ENCODE data around the gene C16orf92.
"Not testable (repeated sequence)": the region's sequence is repeated elsewhere in the genome, so short reads cannot be mapped to it uniquely, and the experiment has no call there.

The C16orf92 gene

DNA sequence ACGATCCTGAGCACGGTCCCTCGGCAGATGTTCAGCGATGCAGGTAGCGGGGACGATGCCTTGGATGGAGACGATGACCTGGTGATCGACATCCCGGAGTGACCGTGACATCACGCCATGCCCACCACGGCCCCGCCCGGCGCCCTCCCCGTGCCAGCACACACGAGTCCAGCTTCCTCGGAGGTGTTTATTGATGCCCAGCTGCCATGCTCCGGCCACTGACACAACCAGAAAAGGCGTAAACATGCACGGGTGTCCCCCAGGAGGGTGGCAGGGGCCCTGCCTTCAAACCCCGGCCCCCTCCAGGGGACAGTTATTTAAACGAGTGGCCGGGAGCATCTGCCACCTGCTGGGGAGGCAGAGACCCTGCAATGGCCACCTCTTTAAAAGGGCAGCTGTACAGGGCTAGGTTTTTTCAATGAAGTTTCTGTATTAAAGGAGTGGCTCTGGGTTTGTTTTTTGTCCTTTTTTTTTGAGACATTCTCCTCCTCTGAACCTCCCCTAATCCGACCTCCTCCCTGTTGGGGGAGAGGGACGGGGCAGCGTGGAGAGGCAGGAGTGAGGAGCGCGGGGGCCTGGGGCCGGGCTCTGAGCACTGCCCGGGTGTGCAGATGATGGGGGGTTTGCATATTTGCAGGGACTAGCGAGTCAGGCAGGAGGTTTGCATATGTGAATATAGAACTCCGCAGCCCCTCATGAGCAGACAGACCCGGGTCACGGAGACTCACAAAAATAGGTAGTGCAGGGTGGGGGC lies 17.5 kb upstream of the C16orf92 start:
- DNase-seq (ENCODE audit: low spot score) = peak; percentile 35

DNA sequence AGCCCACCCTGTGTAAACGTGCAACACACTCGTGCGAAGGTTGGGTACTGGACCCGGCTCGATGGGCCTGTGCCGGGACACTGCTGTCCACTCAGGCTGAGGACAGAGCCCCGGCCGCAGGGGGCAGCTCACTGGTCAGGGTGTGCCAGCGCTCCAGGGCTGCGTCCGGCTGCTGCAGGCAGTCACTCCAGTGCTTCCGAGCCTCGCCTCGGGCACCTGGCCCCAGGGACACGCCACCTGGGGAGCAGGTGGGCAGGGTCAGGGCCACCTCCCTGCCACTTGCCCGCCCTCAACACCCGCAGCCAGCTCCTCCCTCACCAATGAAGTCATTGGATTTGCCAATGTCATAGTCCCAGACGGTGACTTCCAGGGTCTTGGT lies 16.9 kb upstream of the C16orf92 start:
- DNase-seq (ENCODE audit: low spot score) = no peak

DNA sequence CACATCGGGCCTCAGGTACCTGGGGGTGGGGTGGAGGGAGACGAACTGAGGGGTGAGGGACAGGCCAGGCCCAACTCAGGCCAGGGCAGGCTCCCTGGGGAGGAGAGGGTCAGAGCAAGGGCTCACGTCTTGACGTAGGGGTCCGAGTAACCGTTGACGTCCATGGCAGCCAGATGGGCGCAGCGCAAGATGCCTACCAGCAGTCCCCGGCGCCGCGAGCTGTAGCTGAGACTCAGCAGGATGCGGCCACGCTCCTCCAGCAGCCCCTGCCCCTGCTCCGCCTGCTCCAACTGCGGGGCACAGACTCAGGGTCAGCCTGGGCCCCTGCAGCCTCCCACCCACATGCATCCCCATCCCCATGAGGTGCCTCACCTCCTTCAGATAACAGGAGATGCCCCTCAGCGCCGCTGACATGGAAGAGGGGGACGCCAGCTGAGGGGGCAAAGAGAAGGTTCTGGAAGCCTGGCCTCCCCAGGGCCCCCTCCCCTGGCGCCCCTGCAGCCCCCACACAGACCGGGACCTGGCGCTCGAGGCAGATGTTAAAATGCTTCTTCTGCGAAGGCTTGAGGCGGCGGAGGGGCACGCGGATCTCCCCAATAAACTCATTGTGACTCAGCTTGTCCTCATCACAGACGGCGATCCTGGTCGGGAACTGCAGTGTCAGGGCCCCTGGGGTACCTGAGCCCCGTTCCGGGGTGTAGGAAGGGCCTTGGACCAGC lies 16.2 kb upstream of the C16orf92 start:
- DNase-seq (ENCODE audit: low spot score) = no peak

DNA sequence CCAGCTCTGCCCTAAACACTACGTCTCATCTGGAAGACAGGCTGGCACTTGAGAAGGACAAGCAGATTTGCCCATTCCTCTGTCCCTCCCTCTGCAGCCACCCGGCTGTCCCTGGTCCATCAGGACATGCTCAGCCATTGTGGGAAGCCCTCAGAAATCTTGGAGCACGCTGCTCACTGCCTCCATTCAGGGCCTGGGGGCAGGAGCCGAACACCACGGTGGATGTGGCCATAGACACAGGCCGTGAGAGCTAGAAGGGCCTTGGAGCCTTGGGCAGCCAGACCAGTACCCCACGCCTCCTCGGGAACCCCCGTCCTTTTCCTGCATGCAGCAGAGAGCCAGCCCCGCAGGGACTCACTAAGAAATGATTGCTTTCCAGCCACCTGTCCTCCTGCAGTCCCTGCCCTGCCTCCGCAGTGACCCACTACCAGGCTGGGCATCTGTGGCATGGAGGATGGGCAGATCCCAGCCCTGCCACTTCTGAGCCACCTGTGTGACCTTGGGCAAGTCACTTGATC lies 15.6 kb upstream of the C16orf92 start:
- DNase-seq (ENCODE audit: low spot score) = no peak

DNA sequence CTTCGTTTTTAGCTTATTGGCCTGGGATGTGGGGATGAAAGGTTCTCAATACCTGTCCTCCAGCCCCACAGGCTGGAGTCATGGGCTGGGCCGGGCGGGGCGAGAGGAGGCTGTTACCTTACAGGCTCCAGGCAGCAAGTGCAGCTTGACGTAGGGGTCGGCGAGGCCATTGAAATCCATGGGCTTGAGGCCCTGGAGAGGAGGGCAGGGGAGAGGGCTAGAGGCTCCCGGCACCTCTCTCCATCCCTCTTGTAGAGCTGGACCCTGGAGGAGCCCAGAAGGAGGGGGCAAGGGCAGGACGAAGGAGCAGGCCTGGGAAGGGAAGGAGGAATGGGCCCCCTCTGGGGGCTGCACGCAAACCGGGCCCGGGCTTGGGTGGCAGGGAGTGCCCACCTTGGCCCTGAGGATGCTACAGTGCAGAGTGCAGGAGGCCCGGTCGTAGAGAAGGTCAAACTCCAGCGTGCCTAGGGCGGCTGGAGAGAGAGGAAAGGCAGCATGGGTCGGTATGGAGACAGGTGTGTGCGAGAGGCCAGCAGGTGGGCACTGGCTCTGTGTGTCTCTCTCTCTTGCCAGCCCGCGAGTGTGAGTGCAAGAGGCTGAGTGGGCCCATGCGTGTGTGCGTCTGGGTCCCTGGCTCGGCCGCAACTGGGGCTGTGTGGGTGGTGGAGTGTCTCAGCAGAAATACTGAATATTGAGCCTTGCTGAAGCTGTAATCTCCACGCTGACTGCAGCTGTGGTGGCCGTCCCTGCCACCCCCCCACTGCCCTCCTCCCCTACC lies 13.7 kb upstream of the C16orf92 start:
- DNase-seq (ENCODE audit: low spot score) = no peak

DNA sequence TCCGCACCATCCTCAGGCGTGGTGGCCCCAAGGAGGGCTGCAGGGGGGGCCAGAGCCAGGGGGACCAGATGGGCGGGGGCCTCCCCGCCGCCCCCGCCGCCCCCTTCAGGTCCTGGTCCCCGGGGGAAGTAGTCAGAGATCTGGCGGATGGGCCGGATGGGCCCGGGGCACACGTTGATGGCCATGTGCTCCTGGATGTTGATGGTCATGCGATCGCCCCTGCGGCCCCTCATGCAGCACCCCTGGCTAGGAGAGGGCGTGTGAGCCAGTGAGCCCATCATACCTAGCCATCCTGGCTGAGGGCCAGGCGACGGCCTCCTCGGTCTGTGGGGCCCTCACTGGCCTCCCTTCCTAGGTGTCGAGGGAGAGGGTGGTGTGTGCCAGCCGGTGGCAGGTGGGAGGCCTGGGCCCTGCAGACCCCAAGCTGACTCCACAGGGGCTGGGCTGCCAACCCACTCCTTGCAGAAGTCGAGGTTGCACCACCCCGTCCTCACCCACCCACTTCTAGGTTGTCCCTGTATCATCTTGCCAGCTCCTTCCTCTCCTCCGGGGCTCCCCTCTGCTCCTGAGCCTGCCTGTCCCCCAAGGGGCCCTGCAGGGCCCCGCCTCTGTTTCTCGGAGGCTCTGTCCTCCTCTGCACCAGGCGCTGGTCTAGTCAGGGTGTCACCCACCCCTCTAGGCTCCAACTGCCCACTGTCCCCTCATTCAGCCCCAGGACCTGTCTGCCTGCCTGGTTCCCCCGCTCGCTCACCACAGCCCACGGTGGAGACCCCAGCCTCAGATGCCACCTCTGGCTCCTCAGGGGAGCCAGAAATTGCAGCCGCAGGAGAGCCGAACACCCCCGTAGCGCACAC lies 12.8 kb upstream of the C16orf92 start:
- no peak for DNase-seq (ENCODE audit: low spot score)

DNA sequence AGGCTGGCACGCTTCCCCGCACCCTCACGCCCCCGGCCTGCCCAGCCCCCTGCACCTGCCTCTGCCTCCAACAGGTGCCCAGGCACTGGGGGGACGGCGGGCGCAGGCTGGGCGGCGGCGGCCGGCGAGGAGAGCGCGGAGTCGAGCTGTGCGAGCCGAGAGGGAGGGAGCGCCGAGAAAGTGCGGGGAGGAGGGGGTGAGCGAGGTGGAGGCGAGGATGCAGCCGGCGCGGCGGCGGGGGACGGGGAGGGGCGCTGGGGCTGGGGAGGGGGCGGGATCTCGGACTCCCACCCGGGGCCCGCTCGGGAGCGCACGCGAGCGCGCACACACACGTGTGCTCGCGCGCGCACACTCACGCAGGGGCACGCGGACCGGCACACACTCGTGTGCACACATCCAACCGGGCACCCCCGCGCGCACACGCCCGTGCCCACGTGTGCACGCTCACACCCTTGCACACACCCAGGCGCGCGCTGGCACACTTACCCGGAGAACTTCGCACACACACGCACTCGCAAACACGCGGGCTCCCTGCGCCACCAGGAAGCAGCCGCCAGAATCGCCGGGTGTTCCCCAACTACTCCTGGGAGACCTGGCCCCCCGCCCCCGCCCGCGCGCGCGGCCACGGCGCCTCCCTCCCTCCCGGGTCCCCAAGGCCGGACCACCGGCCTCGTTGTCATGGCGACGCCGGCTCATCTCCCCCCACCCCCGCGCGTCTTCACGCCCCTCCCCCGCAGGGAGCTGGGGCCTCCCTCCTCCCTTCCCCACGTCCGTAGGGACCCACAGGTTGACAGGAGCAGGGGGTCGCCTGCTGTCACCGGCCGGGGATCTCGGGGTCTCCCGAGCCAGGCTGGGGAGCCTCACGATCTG lies 11.9 kb upstream of the C16orf92 start, which contains the start of gene DOC2A:
Gene DOC2A, minus strand, starts transcription at position 184 of the 870 bp plus-strand sequence. CDS start 805 bp downstream, outside the sequence.
- DNase-seq (ENCODE audit: low spot score) = no peak

DNA sequence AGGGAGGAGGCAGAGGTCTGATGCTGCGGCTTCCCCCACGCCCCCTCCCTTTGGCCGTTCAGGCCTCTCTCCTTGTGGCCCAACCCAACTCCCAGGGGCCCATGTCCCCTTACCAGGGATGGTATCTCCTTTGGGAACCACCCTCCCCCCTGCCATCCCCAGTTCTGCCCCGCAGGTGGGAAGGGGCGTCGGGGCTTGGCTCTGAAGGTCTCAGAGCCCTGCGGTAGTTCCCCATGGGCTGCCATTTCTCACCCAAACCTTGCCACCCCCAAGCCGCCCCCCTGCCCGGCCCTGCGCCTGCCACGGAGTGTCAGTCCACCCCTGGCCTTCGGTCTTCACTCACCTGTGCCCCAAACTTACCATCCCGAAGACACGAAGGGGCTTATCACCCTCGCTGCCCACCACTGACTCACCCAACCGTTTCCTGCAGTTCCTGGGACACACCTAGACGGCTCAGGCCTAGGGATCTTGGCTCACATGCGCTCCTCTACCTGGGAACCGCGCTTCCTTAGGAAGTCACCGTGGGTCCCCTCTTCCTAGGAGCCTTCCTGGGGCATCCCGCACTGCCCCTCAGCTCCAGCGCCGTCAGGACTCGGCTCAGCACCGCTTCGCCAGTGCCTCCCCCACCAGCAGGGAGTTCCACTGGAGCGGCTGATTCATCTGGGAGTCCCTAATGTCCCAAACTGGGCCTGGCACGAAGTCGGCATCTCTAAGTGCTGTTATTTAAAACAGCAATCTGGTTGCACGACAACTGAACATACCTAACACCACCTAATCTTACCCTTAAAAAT lies 11.1 kb upstream of the C16orf92 start:
- no peak for DNase-seq (ENCODE audit: low spot score)

DNA sequence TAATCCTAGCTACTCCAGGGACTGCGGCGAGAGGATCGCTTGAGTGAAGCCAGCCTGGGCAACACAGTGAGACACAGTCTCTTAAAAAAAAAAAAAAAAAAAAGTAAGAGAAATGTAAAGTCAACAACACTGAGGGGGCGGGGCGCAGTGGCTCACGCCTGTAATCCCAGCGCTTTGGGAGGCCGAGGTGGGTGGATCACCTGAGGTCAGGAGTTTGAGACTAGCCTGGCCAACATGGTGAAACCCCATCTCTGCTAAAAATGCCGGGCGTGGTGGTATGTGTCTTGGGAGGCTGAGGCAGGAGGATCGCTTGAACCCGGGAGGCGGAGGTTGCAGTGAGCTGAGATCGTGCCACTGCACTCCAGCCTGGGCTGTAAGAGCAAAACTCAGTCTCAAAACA lies 10.4 kb upstream of the C16orf92 start:
- not testable (repeated sequence) for DNase-seq (ENCODE audit: low spot score)

DNA sequence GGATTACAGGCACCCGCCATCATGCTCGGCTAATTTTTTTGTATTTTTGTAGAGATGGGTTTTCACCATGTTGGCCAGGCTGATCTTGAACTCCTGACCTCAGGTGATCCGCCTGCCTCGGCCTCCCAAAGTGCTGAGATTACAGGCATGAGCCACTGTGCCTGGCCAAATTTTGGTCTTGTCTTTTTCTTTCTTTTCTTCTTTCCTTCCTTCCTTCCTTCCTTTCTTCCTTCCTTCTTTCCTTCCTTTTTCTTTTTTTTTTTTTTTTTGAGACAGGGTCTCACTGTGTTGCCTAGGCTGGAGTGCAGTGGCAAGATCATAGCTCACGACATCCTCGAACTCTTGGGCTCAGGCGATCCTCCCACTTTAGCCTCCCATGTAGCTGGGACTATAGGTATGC lies 7.5 kb upstream of the C16orf92 start:
- DNase-seq (ENCODE audit: low spot score) = not testable (repeated sequence)

DNA sequence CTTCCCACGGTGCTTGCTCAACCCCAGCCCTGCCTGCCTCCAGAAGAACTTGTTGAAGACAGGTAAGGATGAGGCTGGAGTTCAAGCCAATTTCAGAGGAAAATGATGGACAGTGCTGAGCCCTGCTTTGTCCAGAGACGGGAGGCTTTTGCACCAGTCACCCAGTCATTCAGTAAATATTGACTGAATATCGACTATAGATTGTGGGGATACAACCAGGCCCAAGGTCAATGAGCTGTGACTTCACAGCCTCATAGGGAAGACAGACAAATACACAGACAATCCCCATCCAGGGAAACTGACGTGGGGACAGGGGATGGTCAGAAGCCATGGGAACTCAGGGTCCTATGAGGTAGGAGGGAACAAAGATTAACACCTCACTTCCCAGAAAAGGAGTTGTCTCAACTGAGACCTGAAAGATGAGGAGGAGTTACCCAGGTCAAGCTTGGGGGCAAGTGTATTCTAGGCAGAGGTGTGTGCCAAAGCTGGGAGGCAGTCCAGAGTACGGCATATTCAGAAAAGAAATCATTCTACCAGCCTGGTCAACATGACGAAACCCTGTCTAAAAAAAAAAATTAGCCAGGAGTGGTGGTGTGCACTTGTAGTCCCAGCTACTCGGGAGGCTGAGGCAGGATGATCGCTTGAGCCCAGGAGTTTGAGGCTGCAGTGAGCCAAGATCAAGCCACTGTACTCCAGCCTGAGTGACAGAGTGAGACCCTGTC lies 6.3 kb upstream of the C16orf92 start:
- DNase-seq (ENCODE audit: low spot score) = no peak

DNA sequence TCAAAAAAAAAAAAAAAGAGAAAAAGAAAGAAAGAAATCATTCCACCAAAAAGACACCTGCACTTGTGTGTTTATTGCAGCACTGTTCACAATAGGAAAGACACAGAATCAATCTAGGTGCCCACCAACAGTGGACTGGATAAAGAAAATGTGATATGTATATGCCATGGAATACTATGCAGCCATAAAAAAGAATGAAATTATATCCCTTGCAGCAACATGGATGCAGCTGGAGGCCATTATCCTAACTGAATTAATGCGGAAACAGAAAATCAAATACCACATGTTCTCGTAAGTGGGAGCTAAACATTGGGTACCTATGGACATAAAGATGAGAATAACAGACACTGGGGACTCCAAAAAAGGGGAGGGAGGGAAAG lies 5.7 kb upstream of the C16orf92 start:
- no peak for DNase-seq (ENCODE audit: low spot score)

DNA sequence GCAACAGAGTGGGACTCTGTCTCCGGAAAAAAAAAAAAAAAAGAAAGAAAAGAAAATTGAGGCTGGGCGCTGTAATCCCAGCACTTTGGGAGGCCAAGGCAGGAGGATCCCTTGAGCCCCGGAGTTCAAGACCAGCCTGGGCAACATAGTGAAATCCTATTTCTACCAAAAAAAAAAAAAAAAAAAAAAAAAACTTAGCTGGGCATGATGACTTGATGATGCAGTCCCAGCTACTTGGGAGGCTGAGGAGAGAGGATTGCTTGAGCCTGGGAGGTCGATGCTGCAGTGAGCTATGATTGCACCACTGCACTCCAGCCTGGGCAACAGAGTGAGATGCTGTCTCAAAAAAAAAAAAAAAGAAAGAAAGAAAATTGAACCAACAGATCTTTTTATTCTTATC lies 5.1 kb upstream of the C16orf92 start:
- not testable (repeated sequence) for DNase-seq (ENCODE audit: low spot score)

DNA sequence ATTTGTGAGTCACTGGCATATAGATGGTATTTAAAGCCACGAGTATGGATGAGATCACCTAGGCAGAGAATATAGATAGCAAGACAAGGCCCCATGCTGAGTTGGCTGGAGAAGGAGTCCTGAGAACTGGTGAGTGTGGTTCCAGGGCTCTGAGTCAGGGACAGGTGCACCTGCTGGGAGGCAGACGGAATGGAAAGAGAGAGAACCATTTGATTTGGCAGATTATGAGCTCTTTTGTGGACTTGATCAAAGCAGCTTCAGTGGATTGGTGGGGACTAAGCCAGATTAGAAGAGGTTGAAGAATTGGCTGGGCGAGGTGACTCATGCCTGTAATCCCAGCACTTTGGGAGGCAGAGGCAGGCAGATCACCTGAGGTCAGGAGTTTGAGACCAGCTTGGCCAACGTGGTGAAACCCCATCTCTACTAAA lies 4.3 kb upstream of the C16orf92 start:
- DNase-seq (ENCODE audit: low spot score) = no peak

DNA sequence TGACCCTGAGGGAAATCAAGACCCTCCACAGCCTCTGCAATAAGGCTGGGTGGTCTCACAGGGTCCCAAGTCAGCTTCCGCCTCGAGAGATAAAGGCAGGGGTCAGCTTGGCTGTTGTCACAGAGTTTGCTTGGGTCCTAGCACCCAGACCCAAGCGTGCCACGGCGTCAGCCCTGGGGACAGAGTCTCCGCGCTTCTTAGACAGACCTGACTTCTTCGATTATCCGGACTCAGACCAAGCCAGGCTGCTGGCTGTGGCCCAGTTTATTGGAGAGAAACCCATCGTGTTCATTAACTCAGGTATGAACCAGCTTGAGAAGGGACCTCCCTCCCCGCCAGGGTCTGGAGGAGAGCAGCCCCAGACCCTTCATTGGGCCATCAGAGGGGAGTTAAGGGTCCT lies 588 bp downstream of the C16orf92 start:
- no peak for DNase-seq (ENCODE audit: low spot score)

DNA sequence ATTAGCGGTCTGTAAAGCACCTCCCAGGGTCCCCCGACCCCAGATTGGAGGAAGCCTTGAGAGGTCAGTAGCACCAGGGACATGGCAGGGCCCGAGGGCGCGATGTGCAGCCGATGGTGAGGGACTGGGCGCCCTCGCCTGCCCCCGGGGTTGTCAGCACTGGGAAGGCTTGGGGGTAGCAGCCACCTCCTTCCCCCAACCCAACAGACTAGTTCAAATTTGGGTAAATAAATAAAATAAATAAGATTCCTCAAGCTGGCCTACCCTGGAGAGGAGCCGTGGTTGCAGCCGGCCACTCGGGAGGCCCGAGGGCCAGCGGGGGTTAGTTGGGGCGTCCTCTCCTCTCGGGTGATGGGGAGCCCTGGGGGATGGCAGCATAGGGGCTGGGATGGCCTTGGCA lies 1.5 kb downstream of the C16orf92 start:
- DNase-seq (ENCODE audit: low spot score) = no peak

DNA sequence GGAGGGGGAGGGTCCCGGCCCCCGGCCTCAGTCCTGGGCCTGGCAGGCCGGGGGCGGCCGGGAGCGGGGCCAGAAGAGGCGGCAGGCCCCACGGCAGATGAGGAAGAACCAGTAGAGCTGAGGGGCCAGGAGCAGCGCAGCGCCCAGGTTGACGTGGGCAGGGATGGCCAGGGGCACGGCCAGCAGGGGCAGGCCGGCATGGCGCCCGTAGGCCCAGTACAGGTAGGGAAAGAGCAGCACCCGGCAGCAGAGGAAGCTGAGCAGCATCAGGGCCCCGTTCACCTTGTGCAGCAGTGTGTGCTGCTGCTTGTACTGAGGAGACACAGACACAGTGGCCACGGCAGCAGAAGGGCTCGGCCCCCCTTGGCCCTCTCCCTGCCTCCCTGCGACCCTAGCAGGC lies 2.2 kb downstream of the C16orf92 start:
- no peak for DNase-seq (ENCODE audit: low spot score)

DNA sequence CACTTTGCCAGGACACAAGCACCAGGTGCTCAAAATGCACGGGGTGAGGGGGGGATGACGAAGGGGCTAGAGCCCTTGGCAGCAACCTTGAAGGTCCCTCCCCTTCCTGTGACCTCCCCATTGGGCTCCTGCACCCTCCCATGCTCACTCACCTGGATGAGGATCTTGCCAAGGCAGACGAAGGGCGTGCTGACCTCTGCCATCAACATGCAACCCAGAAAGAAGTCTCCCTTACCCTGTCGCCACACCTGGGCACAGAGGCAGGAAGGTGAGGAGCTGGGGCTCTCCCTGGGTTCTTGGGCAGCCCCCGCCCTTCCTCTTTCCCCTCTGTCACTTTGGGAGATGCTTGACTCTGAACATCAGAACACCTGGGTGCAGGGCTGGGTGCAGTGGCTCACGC lies 2.6 kb downstream of the C16orf92 start:
- no peak for DNase-seq (ENCODE audit: low spot score)

DNA sequence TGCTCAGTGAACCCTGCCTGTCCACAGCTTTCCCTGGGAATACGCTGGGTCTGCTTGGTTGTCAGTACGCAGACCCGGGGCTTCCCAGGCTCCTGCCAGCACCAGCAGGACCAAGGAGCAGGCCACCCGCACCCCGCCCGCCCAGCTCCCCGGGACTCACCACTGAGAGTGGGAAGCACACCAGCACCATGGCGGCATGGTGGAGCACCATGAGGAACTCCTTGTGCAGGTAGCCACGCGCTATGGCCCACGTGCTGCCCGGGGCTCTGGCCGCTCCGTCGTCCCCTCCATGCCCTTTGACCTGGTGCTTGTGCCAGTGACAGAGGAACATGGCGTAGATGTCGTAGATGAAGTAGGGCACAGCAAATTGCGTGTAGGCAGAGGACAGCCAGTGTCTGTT lies 3.5 kb downstream of the C16orf92 start:
- DNase-seq (ENCODE audit: low spot score) = no peak

Data from CD4-positive, alpha-beta T cell treated with Interleukin-6 at 100 ng/mL for 8 hours (primary cell).